GM21529 (cell line): ENCODE measurements around the gene MALAT1.
"Not testable (repeated sequence)": the region's sequence is repeated elsewhere in the genome, so short reads cannot be mapped to it uniquely, and the experiment has no call there.

Experiments
- ATAC-seq: cut with Tn5 transposase; IDR thresholded peaks from one replicate; pipeline ENCODE4 v1.9.1; 2021; ENCODE audit not compliant: unreplicated experiment

MALAT1 gene

GRCh38 chr11:65497141-65498041 is 1.5 kb upstream of the MALAT1 start:
- peak; percentile 55 for ATAC-seq

- no peak for ATAC-seq
These were observed 661 bp upstream of the MALAT1 start for GRCh38 chr11:65498042-65498726.

- ATAC-seq = no peak
These were observed 193 bp upstream of the MALAT1 start for GRCh38 chr11:65498727-65498976.

- no peak for ATAC-seq
These were observed 1.0 kb downstream of the MALAT1 start for GRCh38 chr11:65499713-65500386.

- ATAC-seq = no peak
These were observed 1.7 kb downstream of the MALAT1 start for GRCh38 chr11:65500387-65501185.

GRCh38 chr11:65501186-65501471 is 2.3 kb downstream of the MALAT1 start:
- ATAC-seq = no peak

- no peak for ATAC-seq
These were observed 2.8 kb downstream of the MALAT1 start for GRCh38 chr11:65501472-65502273.

GRCh38 chr11:65502274-65502554 is 3.4 kb downstream of the MALAT1 start:
- no peak for ATAC-seq

- ATAC-seq = no peak
These were observed 3.9 kb downstream of the MALAT1 start for GRCh38 chr11:65502555-65503367.

- ATAC-seq = no peak
These were observed 4.6 kb downstream of the MALAT1 start for GRCh38 chr11:65503368-65503948.

GRCh38 chr11:65503949-65504673 is 5.3 kb downstream of the MALAT1 start:
- ATAC-seq = no peak

GRCh38 chr11:65504674-65505465 is 6.0 kb downstream of the MALAT1 start:
- ATAC-seq = no peak

GRCh38 chr11:65505466-65506289 is 6.8 kb downstream of the MALAT1 start:
- no peak for ATAC-seq

GRCh38 chr11:65506290-65506771 is 7.5 kb downstream of the MALAT1 start:
- ATAC-seq = no peak

GRCh38 chr11:65506772-65507505 is 8.1 kb downstream of the MALAT1 start:
- peak; percentile 40 for ATAC-seq

GRCh38 chr11:65512311-65512710 is 13.5 kb downstream of the MALAT1 start:
- ATAC-seq = not testable (repeated sequence)
